Stimulated activated CD4-positive, alpha-beta T cell treated with anti-CD3 and anti-CD28 coated beads, Interleukin-4, amount 100 ng/mL, for 1 hour (primary cell): Measurements from ENCODE around the gene PPP1R12C.

Experiments
- DNase-seq: peaks from one replicate; pipeline ENCODE4 v3.0.0-alpha.2; 2020

PPP1R12C gene

GRCh38 chr19:55146078-55146704 is 28.8 kb upstream of the PPP1R12C start:
- DNase-seq: no peak

- no peak for DNase-seq
These were observed 27.8 kb upstream of the PPP1R12C start for GRCh38 chr19:55145232-55145631.

- DNase-seq: no peak
These were observed 24.3 kb upstream of the PPP1R12C start for GRCh38 chr19:55141696-55142095.

GRCh38 chr19:55137915-55138314 is 20.5 kb upstream of the PPP1R12C start:
- DNase-seq: no peak

- no peak for DNase-seq
These were observed 19.1 kb upstream of the PPP1R12C start for GRCh38 chr19:55136399-55137102.

GRCh38 chr19:55134736-55135135 is 17.3 kb upstream of the PPP1R12C start:
- DNase-seq: no peak

- no peak for DNase-seq
These were observed 16.4 kb upstream of the PPP1R12C start for GRCh38 chr19:55133639-55134444.

GRCh38 chr19:55132453-55133129 is 15.2 kb upstream of the PPP1R12C start:
- DNase-seq: no peak

GRCh38 chr19:55131421-55131820 is 14.0 kb upstream of the PPP1R12C start:
- DNase-seq: no peak

GRCh38 chr19:55119053-55119452 is 1.6 kb upstream of the PPP1R12C start:
- no peak for DNase-seq

GRCh38 chr19:55118401-55118991 is 1.1 kb upstream of the PPP1R12C start:
- no peak for DNase-seq

GRCh38 chr19:55117663-55118391 is 390 bp upstream of the PPP1R12C start:
- peak; percentile 98 for DNase-seq

- DNase-seq: peak; percentile 50
These were observed 1.1 kb downstream of the PPP1R12C start for GRCh38 chr19:55116232-55116858.

- DNase-seq: no peak
These were observed 1.9 kb downstream of the PPP1R12C start for GRCh38 chr19:55115446-55116065.

GRCh38 chr19:55114566-55115145 is 2.8 kb downstream of the PPP1R12C start:
- DNase-seq: no peak

GRCh38 chr19:55113570-55114039 is 3.8 kb downstream of the PPP1R12C start:
- no peak for DNase-seq

- no peak for DNase-seq
These were observed 4.5 kb downstream of the PPP1R12C start for GRCh38 chr19:55112777-55113569.

GRCh38 chr19:55112246-55112776 is 5.1 kb downstream of the PPP1R12C start:
- no peak for DNase-seq

- no peak for DNase-seq
These were observed 6.1 kb downstream of the PPP1R12C start for GRCh38 chr19:55111238-55111831.
